Amniotic epithelial cell (primary cell): Measurements from ENCODE around the gene ABHD12B.

ENCODE experiments used
- DNase-seq: peaks from one replicate; pipeline ENCODE4 v3.0.0-alpha.2; 2010; ENCODE audit warnings: low read depth

The ABHD12B gene

GRCh38 chr14:50871914-50872732 is at the start of gene ABHD12B:
Gene ABHD12B (plus strand): TSS chr14:50872053. CDS start chr14:50872175, 122 bp downstream.
- peak; percentile 50 for DNase-seq

GRCh38 chr14:50822501-50823042 is 49.3 kb upstream of the ABHD12B start:
- DNase-seq: no peak

- no peak for DNase-seq
These were observed 48.6 kb upstream of the ABHD12B start for GRCh38 chr14:50823051-50823761.

- no peak for DNase-seq
These were observed 47.9 kb upstream of the ABHD12B start for GRCh38 chr14:50823762-50824636.

GRCh38 chr14:50825307-50825706 is 46.5 kb upstream of the ABHD12B start:
- DNase-seq: no peak

- no peak for DNase-seq
These were observed 45.2 kb upstream of the ABHD12B start for GRCh38 chr14:50826681-50827080.

GRCh38 chr14:50828721-50829488 is 42.9 kb upstream of the ABHD12B start:
- DNase-seq: no peak

GRCh38 chr14:50829489-50830043 is 42.3 kb upstream of the ABHD12B start:
- no peak for DNase-seq

- DNase-seq: no peak
These were observed 41.6 kb upstream of the ABHD12B start for GRCh38 chr14:50830044-50830931.

- peak; percentile 69 for DNase-seq
These were observed 40.7 kb upstream of the ABHD12B start, which contains the start of gene NIN for GRCh38 chr14:50830932-50831725. Gene NIN (minus strand): TSS chr14:50831162. CDS start chr14:50822056, 9,106 bp downstream.

GRCh38 chr14:50831726-50832168 is 40.1 kb upstream of the ABHD12B start:
- DNase-seq: peak; percentile 57

- no peak for DNase-seq
These were observed 38.8 kb upstream of the ABHD12B start for GRCh38 chr14:50832935-50833630.

- no peak for DNase-seq
These were observed 37.0 kb upstream of the ABHD12B start for GRCh38 chr14:50834802-50835276.

GRCh38 chr14:50835280-50835679 is 36.6 kb upstream of the ABHD12B start:
- no peak for DNase-seq

GRCh38 chr14:50836515-50836914 is 35.3 kb upstream of the ABHD12B start:
- DNase-seq: no peak

- DNase-seq: no peak
These were observed 34.6 kb upstream of the ABHD12B start for GRCh38 chr14:50837271-50837670.

GRCh38 chr14:50837850-50838470 is 33.9 kb upstream of the ABHD12B start:
- DNase-seq: no peak

- peak; percentile 59 for DNase-seq
These were observed 32.8 kb upstream of the ABHD12B start for GRCh38 chr14:50839048-50839447.
